Iris pigment epithelial cell (primary cell): ENCODE measurements around the gene CCDC196.

Source experiments
- DNase-seq: peaks from one replicate; pipeline ENCODE4 v3.0.0-alpha.2; 2011; ENCODE audit warnings: low read depth

Gene CCDC196

GRCh38 chr14:66485910-66486421 lies at the start of gene CCDC196:
Gene CCDC196, plus strand, starts transcription at chr14:66486371. Its CDS starts 132 bp downstream, at chr14:66486503.
- no peak for DNase-seq

- no peak for DNase-seq
Observed at GRCh38 chr14:66440801-66441200, 45.4 kb upstream of the CCDC196 start.

GRCh38 chr14:66442953-66443571 lies 43.1 kb upstream of the CCDC196 start:
- DNase-seq = peak; percentile 0

- no peak for DNase-seq
Observed at GRCh38 chr14:66443785-66444184, 42.4 kb upstream of the CCDC196 start.

- peak; percentile 6 for DNase-seq
Observed at GRCh38 chr14:66444271-66444927, 41.8 kb upstream of the CCDC196 start.

- DNase-seq = no peak
Observed at GRCh38 chr14:66445936-66446335, 40.2 kb upstream of the CCDC196 start.

GRCh38 chr14:66453469-66453868 lies 32.7 kb upstream of the CCDC196 start:
- no peak for DNase-seq

- no peak for DNase-seq
Observed at GRCh38 chr14:66459603-66460002, 26.6 kb upstream of the CCDC196 start.

GRCh38 chr14:66464261-66464660 lies 21.9 kb upstream of the CCDC196 start:
- no peak for DNase-seq

- DNase-seq = no peak
Observed at GRCh38 chr14:66468778-66469367, 17.3 kb upstream of the CCDC196 start.

- no peak for DNase-seq
Observed at GRCh38 chr14:66471584-66471983, 14.6 kb upstream of the CCDC196 start.

- no peak for DNase-seq
Observed at GRCh38 chr14:66472251-66472650, 13.9 kb upstream of the CCDC196 start.

- DNase-seq = no peak
Observed at GRCh38 chr14:66473223-66473622, 12.9 kb upstream of the CCDC196 start.

- peak; percentile 58 for DNase-seq
Observed at GRCh38 chr14:66476964-66477363, 9.2 kb upstream of the CCDC196 start.

- DNase-seq = no peak
Observed at GRCh38 chr14:66477567-66477966, 8.6 kb upstream of the CCDC196 start.

GRCh38 chr14:66482873-66483272 lies 3.3 kb upstream of the CCDC196 start:
- no peak for DNase-seq

- peak; percentile 9 for DNase-seq
Observed at GRCh38 chr14:66483322-66483721, 2.8 kb upstream of the CCDC196 start.

- no peak for DNase-seq
Observed at GRCh38 chr14:66485029-66485428, 1.1 kb upstream of the CCDC196 start.

- DNase-seq = no peak
Observed at GRCh38 chr14:66487164-66487563, 993 bp downstream of the CCDC196 start.

GRCh38 chr14:66490143-66491111 lies 4.3 kb downstream of the CCDC196 start:
- no peak for DNase-seq

- DNase-seq = no peak
Observed at GRCh38 chr14:66493750-66494149, 7.6 kb downstream of the CCDC196 start.
